ENCODE results near the gene RPL41.

DNA sequence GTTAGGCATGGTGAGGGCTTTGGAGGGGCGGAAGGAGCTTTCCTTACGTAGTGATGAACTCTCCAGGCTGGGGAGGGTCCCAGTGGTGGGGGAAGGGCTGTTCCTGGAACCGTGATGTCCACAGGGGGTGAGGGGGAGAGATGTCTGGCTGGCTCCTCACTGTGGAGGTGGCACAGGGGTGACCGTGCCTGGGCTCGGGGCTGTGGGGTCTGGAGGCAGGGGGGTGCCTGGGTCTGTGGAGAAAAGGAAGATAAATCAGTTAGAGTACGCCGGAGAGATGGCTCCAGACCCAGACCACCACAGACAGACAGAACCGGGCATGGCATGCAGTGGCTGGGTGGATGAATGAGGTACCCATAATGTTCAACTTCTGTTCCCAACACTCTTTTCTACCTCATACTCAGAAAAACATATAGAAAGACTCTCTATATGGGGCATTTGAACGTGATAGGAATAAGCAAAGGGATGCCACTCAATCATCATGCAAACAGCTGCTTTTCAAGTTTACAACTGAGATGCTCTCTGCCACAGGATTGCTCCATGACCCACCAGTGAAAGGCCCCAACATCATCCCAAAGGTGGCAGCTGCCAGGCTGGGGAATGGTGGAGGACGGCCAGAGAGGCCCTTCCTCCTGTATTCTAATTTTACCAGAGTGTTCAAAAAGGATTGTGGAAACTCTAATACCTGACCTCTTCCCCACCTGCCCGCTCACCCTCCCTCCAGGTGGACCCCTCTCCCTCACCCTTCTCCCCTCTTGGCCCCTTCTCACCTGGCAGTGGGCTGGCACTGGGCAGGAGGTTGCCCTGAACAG is 47.3 kb downstream of the RPL41 start:
- TF ChIP-seq CTCF (IDR thresholded peaks at IDR 0.05), result no peak
- TF ChIP-seq POLR2A (IDR thresholded peaks at IDR 0.05), result no peak

Data from esophagus squamous epithelium (tissue), 4 donors.